ENCODE data around the gene ENO4.
A peak's percentile ranks its signal among the peaks of the same experiment; 100 is the strongest.

The ENO4 gene

DNA sequence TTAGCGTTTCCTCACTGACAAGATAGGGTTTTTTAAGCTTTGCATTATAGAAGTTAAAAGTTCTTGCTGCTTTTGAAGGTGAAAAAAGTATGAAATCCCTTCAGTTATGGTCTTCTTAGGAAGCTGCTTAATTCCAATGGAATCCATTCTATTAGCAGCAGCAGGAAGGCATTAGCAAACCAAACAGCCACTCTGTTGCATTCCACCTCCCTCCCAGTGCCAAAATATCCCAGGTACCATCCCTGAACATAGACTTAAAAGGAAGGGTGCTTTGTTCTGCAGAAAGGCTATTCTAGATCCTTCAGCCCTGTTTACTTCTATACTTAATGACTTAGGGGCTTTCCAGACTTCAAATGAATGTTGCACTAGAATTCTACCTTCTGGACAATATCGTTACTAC, 23.8 kb downstream of the ENO4 start:
- in situ Hi-C loops (cut with HindIII; ENCODE audit: low pct_ligation_motif_present, low sequenced_read_pairs) = no loop called here
- Histone ChIP-seq H3K27ac (no peak overlapping the region), H3K27me3 (replicated peaks) (no peaks in the 10 kb centered on the region), H3K4me3 (ENCODE audit: low read depth, low read length) (no peak overlapping the region), H3K36me3 (replicated peaks) (no peaks in the 10 kb centered on the region)
- DNase-seq = no peak
- TF ChIP-seq CTCF (IDR thresholded peaks at IDR 0.05; ENCODE audit: low read depth, low read length, missing control alignments) = no peak

DNA sequence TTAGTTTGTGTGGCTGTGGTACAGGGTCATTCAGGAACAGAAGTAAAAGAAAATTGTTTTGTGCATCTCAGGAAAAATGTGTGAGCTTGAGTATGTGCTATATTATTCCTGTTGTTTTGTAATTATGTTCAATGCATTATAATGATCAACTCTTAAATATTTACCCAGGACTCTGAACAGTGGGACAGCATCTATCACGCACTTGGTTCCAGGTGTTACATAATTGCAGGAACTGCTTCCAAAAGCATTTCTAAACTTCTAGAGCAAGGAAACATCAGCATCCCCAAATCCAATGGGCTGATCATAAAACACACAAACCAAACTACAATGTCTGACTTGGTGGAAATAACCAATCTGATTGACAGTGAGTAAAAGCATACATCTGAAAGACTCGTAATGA, 26.6 kb downstream of the ENO4 start:
- H3K4me3 ChIP-seq (ENCODE audit: low read depth, low read length) = no peak overlapping the region
- TF ChIP-seq CTCF (IDR thresholded peaks at IDR 0.05; ENCODE audit: low read depth, low read length, missing control alignments) = no peak
- H3K27ac ChIP-seq = no peak overlapping the region

DNA sequence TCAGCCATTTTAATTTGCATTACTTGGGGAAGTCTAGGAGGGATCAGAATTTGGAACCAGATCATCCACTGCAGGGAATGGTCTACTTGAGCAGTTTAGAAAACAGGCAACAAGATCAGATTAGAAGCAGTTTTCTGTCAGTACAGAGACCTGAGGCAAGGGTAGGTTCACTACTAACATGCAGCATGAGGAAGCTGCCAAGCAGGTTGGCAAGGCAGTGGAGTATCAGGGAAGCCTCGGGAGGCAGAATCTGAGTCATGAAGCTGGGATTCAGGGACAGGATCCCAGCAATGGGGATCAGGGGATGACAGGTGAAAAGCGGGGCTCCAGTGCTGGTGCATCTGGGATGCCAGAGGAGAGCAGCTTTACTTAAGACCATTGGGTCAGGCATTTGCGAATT, 28.1 kb downstream of the ENO4 start:
- in situ Hi-C loops (cut with HindIII; ENCODE audit: low pct_ligation_motif_present, low sequenced_read_pairs) = no loop called here
- no peak for DNase-seq
- H3K27ac ChIP-seq = no peak overlapping the region
- TF ChIP-seq CTCF (IDR thresholded peaks at IDR 0.05; ENCODE audit: low read depth, low read length, missing control alignments) = no peak
- H3K27me3 ChIP-seq (replicated peaks) = no peaks in the 10 kb centered on the region
- H3K4me3 ChIP-seq (ENCODE audit: low read depth, low read length) = no peak overlapping the region
- H3K36me3 ChIP-seq (replicated peaks) = no peaks in the 10 kb centered on the region

More for the DNA sequence above, 26.6 kb downstream of the ENO4 start:
- Histone ChIP-seq H3K36me3 (replicated peaks) (no peaks in the 10 kb centered on the region), H3K27me3 (replicated peaks) (no peaks in the 10 kb centered on the region)
- DNase-seq = no peak
- in situ Hi-C loops (cut with HindIII; ENCODE audit: low pct_ligation_motif_present, low sequenced_read_pairs) = no loop called here

DNA sequence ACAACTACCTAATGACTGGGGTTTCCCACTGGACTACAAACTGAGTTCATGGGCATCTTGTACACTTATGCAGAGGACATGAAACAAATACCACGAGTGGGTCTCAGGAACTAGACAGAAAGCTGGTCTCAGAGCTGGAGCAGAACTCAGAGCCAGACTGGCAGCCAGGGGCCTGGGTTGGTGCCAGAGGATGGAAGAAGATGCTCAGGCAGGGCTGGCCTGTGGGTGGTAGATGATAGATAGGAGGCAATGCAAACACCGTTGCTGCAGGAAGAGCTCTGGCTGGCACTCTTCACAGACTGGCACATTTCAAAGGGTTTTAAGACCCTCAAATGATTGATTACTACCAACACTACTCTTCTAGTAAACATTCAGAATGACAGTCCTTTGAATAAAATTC, 28.8 kb downstream of the ENO4 start:
- TF ChIP-seq CTCF (IDR thresholded peaks at IDR 0.05; ENCODE audit: low read depth, low read length, missing control alignments) = no peak
- Histone ChIP-seq H3K27ac (no peak overlapping the region), H3K27me3 (replicated peaks) (no peaks in the 10 kb centered on the region), H3K36me3 (replicated peaks) (no peaks in the 10 kb centered on the region), H3K4me3 (ENCODE audit: low read depth, low read length) (no peak overlapping the region)
- in situ Hi-C loops (cut with HindIII; ENCODE audit: low pct_ligation_motif_present, low sequenced_read_pairs) = no loop called here
- no peak for DNase-seq

DNA sequence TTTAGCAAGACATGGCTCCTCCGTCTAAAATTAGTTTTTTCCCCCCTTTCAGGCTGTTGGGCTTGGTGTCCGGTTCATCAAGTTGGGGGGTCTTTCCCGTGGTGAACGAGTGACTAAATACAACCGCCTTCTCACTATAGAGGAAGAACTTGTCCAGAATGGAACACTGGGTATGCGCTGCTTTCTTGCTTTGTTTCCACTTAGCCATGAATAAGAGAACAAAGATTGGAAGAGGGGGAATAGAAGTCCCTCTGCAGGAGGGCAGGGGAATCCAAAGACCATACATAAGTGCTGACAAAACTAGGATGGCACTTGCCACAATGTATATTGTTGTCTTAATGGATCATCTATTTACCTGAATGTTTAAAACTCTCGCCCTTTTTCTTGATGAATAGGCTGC, 30.5 kb downstream of the ENO4 start:
- TF ChIP-seq CTCF (IDR thresholded peaks at IDR 0.05; ENCODE audit: low read depth, low read length, missing control alignments) = no peak
- DNase-seq = no peak
- in situ Hi-C loops (cut with HindIII; ENCODE audit: low pct_ligation_motif_present, low sequenced_read_pairs) = no loop called here

DNA sequence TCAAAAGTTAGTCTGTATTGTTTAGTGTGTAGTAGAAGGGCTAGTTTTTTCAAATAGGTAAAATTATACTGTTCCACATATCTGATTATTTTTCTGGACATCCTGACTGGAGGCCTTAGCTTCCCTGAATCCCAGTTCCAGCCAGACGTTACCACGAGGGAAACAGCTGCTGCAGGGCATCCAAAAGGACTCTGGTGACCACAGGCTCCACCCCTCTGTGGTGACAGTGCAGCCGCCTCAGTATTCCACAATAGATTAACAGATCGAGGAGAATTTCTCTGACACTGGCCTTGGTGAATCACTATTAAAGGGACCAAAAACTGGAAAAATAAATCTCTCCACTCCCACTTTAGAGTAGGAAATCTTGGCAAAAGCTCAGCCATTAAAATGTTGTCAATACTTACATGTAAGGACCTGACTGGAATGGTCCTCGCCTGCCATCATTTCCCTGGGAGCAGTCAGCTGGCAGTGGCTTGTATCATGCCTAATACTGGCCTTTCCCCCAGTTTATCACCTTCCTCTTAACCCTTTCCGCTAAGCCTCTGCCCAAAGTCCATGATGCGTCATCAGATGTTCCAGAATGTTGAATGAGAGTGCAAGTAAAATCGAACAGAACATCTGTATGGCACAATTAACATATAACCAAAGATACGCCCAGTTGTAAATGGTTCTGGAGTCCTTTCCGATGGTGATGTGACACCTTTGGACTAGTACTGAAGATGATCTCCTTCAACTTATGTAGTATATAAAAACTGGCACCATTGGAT, 31.6 kb downstream of the ENO4 start:
- in situ Hi-C loops (cut with HindIII; ENCODE audit: low pct_ligation_motif_present, low sequenced_read_pairs) = no loop called here
- no peak for TF ChIP-seq CTCF (IDR thresholded peaks at IDR 0.05; ENCODE audit: low read depth, low read length, missing control alignments)
- peak; percentile 16 for DNase-seq
- no peaks in the 10 kb centered on the region for H3K27me3 ChIP-seq (replicated peaks)
- H3K27ac ChIP-seq = no peak overlapping the region
- H3K36me3 ChIP-seq (replicated peaks) = no peaks in the 10 kb centered on the region
- H3K4me3 ChIP-seq (ENCODE audit: low read depth, low read length) = no peak overlapping the region

More for the DNA sequence above, 30.5 kb downstream of the ENO4 start:
- Histone ChIP-seq H3K27ac (no peak overlapping the region), H3K36me3 (replicated peaks) (no peaks in the 10 kb centered on the region), H3K4me3 (ENCODE audit: low read depth, low read length) (no peak overlapping the region), H3K27me3 (replicated peaks) (no peaks in the 10 kb centered on the region)

All from brain microvascular endothelial cell (primary cell).